DLD1 (cell line): ENCODE measurements around the gene TM7SF2.
"Not testable (repeated sequence)": the region's sequence is repeated elsewhere in the genome, so short reads cannot be mapped to it uniquely, and the experiment has no call there.

ENCODE experiments used
- in situ Hi-C: cut with HindIII; loops from 2 replicates; pipeline ENCODE4 v1.10.0; 2017; ENCODE audit warnings: low sequenced_read_pairs

Gene TM7SF2

GRCh38 chr11:65128182-65129145 lies 16.8 kb downstream of the TM7SF2 start:
- in situ Hi-C loops = no loop called here

GRCh38 chr11:65129649-65130441 lies 18.2 kb downstream of the TM7SF2 start:
- in situ Hi-C loops = no loop called here

- in situ Hi-C loops = no loop called here
Observed at GRCh38 chr11:65130631-65131416, 19.2 kb downstream of the TM7SF2 start.

- in situ Hi-C loops = no loop called here
Observed at GRCh38 chr11:65131417-65131776, 19.7 kb downstream of the TM7SF2 start.

GRCh38 chr11:65131895-65132237 lies 20.2 kb downstream of the TM7SF2 start:
- in situ Hi-C loops = no loop called here

GRCh38 chr11:65132238-65132987 lies 20.7 kb downstream of the TM7SF2 start:
- in situ Hi-C loops = no loop called here

GRCh38 chr11:65132988-65133700 lies 21.5 kb downstream of the TM7SF2 start:
- in situ Hi-C loops = no loop called here

GRCh38 chr11:65133724-65134123 lies 22.1 kb downstream of the TM7SF2 start:
- in situ Hi-C loops = no loop called here

GRCh38 chr11:65134240-65134951 lies 22.7 kb downstream of the TM7SF2 start, which contains the start of gene SYVN1:
SYVN1 (minus strand) TSS chr11:65134519; CDS start chr11:65133601, 918 bp downstream.
- in situ Hi-C loops = no loop called here

- in situ Hi-C loops = no loop called here
Observed at GRCh38 chr11:65134952-65135632, 23.4 kb downstream of the TM7SF2 start.

- in situ Hi-C loops = no loop called here
Observed at GRCh38 chr11:65135633-65136145, 24.0 kb downstream of the TM7SF2 start.

GRCh38 chr11:65136515-65137096 lies 24.9 kb downstream of the TM7SF2 start:
- in situ Hi-C loops = no loop called here

- in situ Hi-C loops = no loop called here
Observed at GRCh38 chr11:65141896-65142494, 30.3 kb downstream of the TM7SF2 start.

GRCh38 chr11:65147352-65148075 lies 35.8 kb downstream of the TM7SF2 start:
- in situ Hi-C loops = no loop called here

- in situ Hi-C loops = no loop called here
Observed at GRCh38 chr11:65148657-65149056, 37.0 kb downstream of the TM7SF2 start.

- in situ Hi-C loops = not testable (repeated sequence)
Observed at GRCh38 chr11:65150131-65150508, 38.4 kb downstream of the TM7SF2 start.
